GM18858 (cell line): Measurements from ENCODE around the gene DPH5.
A peak's percentile ranks its signal among the peaks of the same experiment; 100 is the strongest.
"Not testable (repeated sequence)": the region's sequence is repeated elsewhere in the genome, so short reads cannot be mapped to it uniquely, and the experiment has no call there.

Source experiments
- ATAC-seq: cut with Tn5 transposase; IDR thresholded peaks from one replicate; pipeline ENCODE4 v1.9.1; 2021; ENCODE audit not compliant: unreplicated experiment

The DPH5 gene

GRCh38 chr1:101025657-101026429, at the start of gene DPH5:
Gene DPH5 (minus strand): TSS chr1:101025784. CDS start chr1:101025443, 341 bp downstream.
- ATAC-seq, result peak; percentile 61

- no peak for ATAC-seq
These were observed 48.3 kb upstream of the DPH5 start for GRCh38 chr1:101073836-101074235.

- no peak for ATAC-seq
These were observed 45.9 kb upstream of the DPH5 start for GRCh38 chr1:101071470-101071891.

- no peak for ATAC-seq
These were observed 43.6 kb upstream of the DPH5 start for GRCh38 chr1:101069158-101069557.

- ATAC-seq, result not testable (repeated sequence)
These were observed 41.4 kb upstream of the DPH5 start for GRCh38 chr1:101066937-101067335.

- no peak for ATAC-seq
These were observed 40.8 kb upstream of the DPH5 start for GRCh38 chr1:101066260-101066936.

GRCh38 chr1:101065575-101065974, 40.0 kb upstream of the DPH5 start:
- peak; percentile 51 for ATAC-seq

- ATAC-seq, result no peak
These were observed 39.1 kb upstream of the DPH5 start for GRCh38 chr1:101064697-101065096.

GRCh38 chr1:101060992-101061391, 35.4 kb upstream of the DPH5 start:
- ATAC-seq, result peak; percentile 77

GRCh38 chr1:101059945-101060542, 34.5 kb upstream of the DPH5 start:
- ATAC-seq, result no peak

- ATAC-seq, result no peak
These were observed 30.0 kb upstream of the DPH5 start for GRCh38 chr1:101055623-101056022.

GRCh38 chr1:101051688-101052638, 26.4 kb upstream of the DPH5 start:
- ATAC-seq, result peak; percentile 84

- no peak for ATAC-seq
These were observed 25.3 kb upstream of the DPH5 start for GRCh38 chr1:101050869-101051268.

- no peak for ATAC-seq
These were observed 19.2 kb upstream of the DPH5 start for GRCh38 chr1:101044749-101045148.

- ATAC-seq, result no peak
These were observed 18.7 kb upstream of the DPH5 start for GRCh38 chr1:101044259-101044658.

- no peak for ATAC-seq
These were observed 18.2 kb upstream of the DPH5 start for GRCh38 chr1:101043776-101044175.

GRCh38 chr1:101041300-101041699, 15.7 kb upstream of the DPH5 start:
- no peak for ATAC-seq

GRCh38 chr1:101040666-101041065, 15.1 kb upstream of the DPH5 start:
- ATAC-seq, result no peak

- ATAC-seq, result no peak
These were observed 13.7 kb upstream of the DPH5 start for GRCh38 chr1:101039245-101039644.

GRCh38 chr1:101037316-101037715, 11.7 kb upstream of the DPH5 start:
- no peak for ATAC-seq

GRCh38 chr1:101033017-101033416, 7.4 kb upstream of the DPH5 start:
- no peak for ATAC-seq
